HPDE6-E6E7 (cell line): Measurements from ENCODE around the gene SMYD4.
"Not testable (repeated sequence)": the region's sequence is repeated elsewhere in the genome, so short reads cannot be mapped to it uniquely, and the experiment has no call there.

ENCODE experiments used
- DNase-seq: peaks from one replicate; pipeline ENCODE4 v3.0.0; 2011; ENCODE audit warnings: missing footprints; ENCODE audit errors: extremely low spot score

SMYD4 gene

DNA sequence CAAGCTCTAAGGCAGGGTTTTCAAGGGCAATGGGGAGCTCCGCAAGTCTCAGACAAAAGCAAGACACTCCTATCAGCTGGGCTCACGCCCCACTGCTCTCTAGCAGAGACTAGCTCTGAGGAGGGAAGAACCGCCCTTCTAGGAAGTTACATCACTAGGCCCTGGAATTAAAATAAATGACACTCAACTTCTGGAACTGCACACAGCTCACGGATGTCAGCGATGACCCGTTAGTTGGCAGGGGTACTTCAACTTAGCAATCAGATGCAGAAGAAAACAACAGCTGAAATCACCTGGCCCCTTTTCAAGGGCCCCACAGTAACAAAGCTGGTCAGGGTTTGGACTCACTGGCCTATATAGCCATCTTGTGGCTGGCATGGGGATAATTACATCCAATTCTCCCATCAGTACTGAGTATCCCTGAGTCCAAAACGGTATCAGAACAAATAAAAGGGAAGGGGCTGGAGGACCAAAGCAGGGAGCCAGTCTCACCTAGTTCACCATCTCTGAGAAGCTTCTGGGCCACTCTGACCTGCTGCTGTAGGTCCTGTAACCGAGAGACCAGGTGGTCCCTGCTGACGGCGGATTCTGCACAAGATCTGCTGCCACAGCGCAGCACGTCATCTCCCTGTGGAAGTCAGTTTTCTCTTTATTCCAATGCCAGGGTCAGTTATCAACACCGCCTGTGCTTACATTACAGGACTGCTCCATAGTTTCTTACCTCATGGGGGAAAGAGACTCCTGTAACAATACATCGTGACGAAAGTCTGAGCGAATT, 45.7 kb downstream of the SMYD4 start:
- no peak for DNase-seq

DNA sequence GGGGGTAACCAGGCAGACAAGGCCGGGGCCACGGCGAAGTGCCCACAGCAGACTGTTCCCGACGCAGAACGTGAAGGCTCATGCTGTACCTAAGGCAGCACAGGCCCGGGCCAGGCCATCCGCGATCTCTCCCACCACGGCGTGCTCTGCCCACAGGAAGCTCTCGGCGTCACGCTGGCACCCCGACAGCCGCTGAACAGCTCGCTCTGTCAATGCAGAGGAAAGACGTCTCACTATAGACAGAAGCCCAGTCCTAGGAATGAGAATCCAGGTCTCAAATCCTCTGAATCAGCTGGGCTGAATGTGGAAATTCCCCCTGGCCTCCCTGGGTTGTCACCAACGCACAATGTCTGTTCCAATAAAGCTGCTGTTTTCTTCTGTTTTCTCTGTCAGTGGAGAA, 46.4 kb downstream of the SMYD4 start:
- no peak for DNase-seq

DNA sequence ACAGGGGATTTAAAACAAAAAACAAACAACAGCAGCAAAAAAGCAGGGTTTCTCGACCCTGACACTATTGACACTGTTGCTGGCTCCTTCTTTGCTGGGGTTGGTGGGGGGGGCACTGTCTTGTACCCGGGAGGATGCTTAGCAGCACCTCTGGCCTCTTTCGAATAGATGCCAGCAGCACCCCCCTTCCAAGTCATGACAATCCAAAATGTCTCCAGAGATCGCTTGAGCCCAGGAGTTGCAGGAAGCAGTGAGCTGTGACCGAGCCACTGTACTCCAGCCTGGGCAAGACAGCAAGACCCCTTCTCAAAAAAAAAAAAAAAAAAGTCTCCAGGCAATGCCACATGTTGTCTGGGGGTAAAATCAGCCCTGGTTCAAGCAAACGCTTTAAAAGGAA, 47.5 kb downstream of the SMYD4 start:
- DNase-seq = no peak

DNA sequence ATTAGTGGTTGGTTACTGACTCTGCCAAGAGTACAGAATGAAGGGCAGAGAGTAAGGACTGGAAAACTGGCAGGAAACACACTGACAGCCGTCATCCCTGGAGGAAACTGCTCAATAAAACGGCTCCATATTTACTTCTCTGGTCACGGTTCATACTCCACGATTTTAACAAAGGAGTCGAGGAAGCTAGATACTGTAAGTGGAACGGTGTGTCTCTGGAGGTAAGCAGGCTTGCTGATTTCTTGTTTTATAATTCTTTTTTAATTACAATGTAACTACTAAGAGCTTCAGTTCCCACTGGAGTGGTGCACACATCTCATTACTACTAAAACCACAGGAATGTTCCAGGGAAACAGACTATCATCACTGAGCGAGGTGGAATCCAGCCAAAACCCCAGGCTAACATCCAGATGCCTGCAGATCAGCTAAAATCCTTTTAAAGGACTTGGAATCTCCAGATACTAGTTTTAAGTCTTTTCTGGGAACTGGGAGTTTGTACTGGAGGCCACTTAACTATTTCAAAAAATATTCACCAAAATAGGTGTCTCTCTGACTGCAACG, 50.1 kb downstream of the SMYD4 start:
- peak; percentile 57 for DNase-seq

DNA sequence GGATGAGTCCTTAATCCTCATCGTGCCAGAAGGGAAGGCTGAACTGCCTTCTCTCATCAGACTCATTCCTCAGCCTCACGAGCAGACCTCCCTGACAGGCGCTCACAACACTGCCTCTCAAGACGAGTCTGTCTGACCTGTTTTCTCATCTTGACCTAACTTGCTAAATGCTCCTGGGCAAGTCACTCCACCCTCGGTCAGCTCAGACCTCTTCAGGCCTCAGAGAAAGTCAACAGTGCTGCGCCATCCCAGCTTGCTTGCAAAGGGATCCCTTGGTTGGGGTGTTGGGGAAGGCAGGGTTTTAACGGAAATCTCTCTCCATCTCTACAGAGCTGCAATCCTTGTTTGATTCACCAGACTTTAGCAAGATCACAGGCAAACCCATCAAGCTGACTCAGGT, 52.8 kb downstream of the SMYD4 start:
- DNase-seq = no peak

DNA sequence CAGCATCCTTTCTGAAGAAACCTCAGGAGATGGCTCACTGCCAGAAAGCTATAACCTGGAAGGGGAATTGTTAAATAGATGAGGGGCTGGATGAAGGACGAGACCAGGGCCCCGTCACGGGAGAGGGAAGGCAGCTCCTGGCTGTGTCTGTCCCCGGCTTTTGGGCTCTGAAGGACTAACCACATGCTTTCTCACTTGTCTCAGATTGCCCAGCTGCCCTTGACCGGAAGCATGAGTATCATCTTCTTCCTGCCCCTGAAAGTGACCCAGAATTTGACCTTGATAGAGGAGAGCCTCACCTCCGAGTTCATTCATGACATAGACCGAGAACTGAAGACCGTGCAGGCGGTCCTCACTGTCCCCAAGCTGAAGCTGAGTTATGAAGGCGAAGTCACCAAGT, 53.4 kb downstream of the SMYD4 start:
- DNase-seq = no peak

DNA sequence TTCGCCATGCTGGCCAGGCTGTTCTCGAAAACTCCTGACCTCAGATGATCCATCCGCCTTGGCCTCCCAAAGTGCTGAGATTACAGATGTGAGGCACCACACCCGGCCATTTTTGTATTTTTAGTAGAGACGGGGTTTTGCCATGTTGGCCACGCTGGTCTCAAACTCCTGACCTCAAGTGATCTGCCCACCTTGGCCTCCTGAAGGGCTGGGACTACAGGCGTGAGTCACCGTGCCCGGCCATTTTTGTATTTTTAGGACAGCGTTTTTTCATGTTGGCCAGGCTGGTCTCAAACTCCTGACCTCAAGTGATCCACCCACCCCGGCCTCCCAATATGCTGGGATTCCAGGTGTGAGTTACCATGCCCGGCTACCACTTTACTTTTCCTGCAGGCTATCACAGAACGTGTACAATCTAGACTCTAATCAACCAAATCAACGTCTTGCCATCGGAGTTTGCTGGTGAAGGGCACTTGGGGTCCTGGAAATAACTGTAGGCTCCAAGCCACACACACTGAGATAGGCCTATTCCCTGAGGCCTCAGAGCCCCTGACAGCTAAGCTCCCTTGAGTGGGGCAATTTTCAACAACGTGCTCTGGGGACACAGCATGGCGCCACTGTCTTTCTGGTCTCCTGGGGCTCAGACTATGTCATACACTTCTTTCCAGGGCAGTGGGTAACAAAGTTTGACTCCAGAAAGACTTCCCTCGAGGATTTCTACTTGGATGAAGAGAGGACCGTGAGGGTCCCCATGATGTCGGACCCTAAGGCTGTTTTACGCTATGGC, 55.1 kb downstream of the SMYD4 start:
- DNase-seq = no peak

DNA sequence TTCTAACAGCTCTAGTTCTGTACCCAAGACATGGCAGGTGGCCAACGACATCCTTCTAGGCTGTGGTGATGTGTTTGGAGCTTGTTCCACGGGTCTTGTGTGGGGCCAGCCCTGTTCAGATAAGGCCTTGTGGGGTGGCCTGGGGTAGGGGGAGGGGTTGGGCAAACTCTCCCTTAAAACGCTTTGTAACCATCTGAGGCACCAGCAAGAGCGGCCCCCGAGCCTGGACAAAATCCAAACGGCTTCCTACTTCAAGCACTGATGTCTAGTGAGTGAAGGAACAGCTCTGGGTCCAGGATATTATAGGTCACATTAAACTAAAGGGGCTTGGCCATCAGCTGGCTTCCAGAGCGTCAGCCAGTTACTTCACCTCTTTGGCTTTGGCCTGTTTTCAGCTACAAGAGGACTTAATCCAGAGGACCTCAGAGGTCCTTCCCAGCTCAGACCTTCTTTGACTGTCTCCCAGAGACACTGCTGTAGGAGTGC, 56.0 kb downstream of the SMYD4 start:
- DNase-seq = no peak

DNA sequence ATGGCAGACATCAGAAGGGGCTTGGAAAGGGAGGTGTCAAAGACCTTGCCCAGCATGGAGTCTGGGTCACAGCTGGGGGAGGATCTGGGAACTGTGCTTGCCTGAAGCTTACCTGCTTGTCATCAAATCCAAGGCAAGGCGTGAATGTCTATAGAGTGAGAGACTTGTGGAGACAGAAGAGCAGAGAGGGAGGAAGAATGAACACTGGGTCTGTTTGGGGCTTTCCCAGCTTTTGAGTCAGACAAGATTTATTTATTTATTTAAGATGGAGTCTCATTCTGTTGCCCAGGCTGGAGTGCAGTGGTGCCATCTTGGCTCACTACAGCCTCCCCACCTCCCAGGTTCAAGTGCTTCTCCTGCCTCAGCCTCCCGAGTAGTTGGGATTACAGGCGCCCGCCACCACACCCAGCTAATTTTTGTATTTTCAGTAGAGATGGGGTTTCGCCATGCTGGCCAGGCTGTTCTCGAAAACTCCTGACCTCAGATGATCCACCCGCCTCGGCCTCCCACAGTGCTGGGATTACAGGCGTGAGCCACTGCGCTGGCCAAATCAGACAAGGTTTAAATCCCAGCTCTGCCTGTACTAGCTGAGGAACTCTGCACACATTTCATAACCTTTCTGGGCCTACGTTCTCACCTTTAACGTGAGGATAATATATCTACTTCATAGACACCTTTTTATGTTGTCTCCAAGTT, 56.6 kb downstream of the SMYD4 start:
- not testable (repeated sequence) for DNase-seq

DNA sequence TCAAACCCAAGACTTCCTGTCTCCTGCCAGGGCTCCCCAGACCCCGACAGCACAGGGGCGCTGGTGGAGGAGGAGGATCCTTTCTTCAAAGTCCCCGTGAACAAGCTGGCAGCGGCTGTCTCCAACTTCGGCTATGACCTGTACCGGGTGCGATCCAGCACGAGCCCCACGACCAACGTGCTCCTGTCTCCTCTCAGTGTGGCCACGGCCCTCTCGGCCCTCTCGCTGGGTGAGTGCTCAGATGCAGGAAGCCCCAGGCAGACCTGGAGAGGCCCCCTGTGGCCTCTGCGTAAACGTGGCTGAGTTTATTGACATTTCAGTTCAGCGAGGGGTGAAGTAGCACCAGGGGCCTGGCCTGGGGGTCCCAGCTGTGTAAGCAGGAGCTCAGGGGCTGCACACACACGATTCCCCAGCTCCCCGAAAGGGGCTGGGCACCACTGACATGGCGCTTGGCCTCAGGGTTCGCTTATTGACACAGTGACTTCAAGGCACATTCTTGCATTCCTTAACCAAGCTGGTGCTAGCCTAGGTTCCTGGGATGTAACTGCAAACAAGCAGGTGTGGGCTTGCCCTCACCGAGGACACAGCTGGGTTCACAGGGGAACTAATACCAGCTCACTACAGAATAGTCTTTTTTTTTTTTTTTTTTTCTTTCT, 59.8 kb downstream of the SMYD4 start:
- peak; percentile 88 for DNase-seq

DNA sequence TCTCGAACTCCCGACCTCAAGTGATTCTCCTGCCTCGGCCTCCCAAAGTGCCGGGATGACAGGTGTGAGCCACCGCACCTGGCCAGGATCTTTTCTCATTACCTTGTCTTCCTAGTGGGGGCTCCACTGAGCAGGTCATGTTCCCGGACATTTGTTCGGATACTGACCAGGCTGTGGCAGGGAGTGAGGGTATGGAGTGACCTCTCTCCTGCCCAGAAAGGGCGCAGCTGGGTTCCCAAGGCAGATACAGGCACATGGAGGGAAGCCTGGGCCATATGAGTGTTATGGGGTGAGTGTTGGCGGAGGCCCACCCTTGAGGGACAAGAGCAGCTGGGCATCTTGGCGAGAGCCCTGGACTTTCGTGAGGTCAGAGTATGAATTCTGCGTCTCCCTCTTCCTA, 62.3 kb downstream of the SMYD4 start:
- DNase-seq = no peak

DNA sequence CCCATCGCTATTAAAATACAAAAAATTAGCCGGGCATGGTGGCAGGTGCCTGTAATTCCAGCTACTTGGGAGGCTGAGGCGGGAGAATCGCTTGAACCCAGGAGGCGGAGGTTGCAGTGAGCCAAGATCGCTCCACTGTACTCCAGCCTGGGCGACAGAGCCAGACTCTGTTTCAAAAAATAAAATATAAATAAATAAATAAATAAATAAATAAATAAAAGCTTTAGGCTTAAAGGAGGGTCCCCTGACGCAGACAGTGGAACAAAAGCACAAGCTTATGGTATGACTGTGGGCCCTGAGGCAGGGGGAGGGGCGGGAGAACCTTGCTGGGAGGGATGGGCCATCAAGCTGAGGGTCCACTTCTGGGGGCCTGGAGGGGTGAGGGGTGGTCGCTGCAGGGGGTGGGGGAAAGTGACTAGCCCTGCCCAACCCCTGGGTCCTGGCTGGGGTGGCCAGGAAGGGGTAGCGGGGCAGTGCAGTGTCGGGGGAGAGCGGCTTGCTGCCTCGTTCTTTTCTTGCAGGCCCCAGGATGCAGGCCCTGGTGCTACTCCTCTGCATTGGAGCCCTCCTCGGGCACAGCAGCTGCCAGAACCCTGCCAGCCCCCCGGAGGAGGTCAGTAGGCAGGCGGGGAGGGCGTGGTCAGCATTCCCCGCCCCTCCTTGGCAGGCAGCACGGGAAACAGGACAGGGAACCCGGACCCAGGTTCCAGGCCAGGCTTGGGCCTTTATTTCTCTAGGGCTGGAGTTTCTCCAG, 63.1 kb downstream of the SMYD4 start:
- no peak for DNase-seq

DNA sequence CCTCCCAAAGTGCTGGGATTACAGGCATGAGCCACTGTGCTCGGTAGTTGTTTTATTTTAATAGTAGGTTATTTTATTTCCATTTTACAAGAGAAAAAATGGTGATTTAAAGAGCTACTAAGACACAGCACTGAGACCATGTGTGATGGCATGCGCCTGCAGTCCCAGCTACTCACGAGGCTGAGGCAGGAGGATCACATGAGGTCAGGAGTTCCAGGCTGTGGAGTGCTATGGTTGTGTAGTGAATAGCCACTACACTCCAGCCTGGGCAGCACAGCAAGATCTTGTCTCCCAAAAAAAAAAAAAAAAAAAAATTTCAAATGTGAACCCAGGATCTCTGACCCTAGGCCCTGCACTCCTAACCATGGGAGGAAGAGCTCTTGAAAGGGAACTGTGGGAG, 64.1 kb downstream of the SMYD4 start:
- DNase-seq = no peak

DNA sequence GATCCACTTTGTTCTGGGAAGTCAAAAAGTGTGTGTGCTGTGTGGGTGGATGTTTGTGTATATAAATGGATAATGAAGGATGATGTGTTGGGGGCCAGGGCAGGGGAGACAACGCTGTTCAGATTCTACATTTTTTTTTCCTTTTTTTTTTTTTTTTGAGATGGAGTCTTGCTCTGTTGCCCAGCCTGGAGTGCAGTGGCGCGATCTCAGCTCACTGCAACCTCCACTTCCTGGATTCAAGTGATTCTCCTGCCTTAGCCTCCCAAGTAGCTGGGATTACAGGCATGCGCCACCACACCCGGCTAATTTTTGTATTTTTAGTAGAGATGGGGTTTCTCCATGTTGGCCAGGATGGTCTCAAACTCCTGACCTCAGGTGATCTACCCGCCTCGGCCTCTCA, 65.0 kb downstream of the SMYD4 start:
- not testable (repeated sequence) for DNase-seq

DNA sequence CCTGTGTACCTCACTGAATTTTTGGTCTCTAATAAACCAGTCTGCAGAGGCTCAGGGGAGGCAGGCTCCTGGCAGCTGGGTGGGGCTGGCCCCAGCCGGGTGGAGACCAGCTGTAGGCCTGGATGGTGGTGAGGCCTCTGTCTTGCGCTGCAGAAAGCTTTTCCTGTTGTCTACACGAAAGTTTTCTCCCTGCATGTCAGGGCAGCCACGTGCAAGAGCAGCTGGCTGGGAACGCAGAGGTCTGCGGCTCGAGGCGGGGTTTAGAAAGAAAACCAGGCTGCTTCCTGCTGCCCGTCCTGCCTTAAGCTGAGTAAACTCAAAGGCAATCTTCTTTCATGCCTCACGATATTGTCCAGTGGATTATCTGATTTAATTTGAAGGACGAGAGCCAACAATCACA, 65.4 kb downstream of the SMYD4 start:
- peak; percentile 47 for DNase-seq

DNA sequence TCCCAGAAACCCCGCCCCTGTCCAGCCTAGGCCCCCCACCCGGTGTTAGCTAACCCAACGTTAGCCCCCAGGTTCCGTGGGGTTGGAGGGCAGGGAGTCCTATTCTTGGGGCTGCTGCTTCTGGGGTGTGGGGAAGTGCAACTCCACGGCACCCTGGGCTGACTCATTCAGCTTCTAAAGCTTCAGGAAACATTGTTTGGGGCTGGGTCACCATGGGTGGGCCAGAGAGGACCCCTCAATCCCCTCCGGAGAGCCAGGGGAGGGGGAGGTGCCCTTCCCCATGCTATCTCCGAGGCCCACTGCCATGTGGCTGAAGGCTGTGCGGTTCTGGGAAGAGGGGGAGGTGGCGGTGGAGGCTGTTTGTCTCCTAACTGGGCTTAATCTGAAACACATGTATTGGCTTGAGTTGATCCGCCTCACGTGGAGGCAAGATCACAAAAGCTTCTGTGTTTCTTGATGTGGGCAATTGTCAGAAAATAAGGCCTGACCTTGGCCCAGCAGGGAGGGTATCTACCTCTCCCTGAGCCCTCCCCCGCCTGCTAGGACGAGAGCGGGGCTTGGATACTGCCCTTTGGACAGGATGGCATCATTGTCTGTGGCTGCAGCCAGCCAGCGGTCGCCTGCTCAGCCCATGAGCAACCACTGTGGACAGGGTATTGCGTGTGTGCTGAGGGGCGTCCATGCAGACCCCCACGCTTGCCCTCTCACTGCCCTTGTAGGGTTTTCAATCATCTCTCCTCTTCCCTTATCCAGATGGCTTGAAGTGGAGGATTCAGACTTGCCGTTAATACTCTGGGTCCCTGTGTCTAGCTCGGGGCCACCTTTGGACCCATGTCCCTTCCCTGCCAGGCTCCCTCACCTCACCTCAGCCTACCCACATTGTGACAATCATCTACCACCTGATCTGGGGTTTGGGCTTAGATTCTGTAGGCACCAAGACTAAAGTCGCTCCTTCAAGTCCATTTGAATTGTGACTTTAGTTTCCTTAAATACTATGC, 66.5 kb downstream of the SMYD4 start:
- DNase-seq = no peak

DNA sequence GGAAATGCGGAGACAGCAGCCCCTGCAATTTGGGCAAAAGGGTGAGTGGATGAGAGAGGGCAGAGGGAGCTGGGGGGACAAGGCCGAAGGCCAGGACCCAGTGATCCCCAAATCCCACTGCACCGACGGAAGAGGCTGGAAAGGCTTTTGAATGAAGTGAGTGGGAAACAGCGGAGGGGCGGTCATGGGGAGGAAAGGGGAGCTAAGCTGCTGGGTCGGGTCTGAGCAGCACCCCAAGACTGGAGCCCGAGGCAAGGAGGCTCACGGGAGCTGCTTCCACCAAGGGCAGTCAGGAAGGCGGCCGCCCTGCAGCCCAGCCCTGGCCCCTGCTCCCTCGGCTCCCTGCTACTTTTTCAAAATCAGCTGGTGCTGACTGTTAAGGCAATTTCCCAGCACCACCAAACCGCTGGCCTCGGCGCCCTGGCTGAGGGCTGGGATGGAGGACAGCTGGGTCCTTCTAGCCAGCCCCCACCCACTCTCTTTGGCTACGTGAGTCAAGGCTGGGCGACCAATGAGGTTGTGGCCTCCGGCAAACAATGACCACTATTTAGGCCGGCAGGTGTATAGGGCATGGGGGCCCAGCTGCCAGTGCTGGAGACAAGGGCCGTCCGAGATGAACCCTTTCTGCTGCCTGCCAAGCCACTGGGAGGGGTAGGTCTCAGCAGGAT, 67.3 kb downstream of the SMYD4 start:
- no peak for DNase-seq

DNA sequence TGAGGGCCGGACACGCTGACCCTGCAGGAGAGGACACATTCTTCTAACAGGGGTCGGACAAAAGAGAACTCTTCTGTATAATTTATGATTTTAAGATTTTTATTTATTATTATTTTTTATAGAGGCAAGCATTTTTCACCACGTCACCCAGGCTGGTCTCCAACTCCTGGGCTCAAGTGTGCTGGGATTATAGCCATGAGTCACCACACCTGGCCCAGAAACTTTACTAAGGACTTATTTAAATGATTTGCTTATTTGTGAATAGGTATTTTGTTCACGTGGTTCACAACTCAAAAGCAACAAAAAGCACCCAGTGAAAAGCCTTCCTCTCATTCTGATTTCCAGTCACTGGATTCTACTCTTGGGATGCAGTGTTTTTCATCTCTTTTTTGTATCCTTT, 70.2 kb downstream of the SMYD4 start:
- DNase-seq = no peak

DNA sequence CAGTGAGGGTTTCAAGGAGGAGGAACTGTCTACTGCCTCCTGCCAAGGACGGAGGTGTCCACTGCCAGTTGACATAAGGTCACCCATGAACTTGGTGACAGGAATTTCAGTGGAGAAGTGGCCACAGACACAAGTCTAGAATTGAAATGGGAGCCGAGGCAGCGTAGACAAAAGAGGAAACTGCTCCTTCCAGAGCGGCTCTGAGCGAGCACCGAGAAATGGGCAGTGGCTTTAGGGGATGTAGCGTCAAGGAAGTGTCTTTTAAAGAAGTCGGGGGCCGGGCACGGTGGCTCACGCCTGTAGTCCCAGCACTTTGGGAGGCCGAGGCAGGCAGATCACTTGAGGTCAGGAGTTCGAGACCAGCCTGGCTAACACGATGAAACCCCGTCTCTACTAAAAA, 70.9 kb downstream of the SMYD4 start:
- DNase-seq = no peak
